ENCODE measurements around the gene LIN28A. TPM values are rescaled to one million over a fixed set of nuclear protein-coding genes. Genes with fewer than 3 reads are reported as not detected.

The LIN28A gene
- not detected for total RNA-seq
- polyA plus RNA-seq = not detected

DNA sequence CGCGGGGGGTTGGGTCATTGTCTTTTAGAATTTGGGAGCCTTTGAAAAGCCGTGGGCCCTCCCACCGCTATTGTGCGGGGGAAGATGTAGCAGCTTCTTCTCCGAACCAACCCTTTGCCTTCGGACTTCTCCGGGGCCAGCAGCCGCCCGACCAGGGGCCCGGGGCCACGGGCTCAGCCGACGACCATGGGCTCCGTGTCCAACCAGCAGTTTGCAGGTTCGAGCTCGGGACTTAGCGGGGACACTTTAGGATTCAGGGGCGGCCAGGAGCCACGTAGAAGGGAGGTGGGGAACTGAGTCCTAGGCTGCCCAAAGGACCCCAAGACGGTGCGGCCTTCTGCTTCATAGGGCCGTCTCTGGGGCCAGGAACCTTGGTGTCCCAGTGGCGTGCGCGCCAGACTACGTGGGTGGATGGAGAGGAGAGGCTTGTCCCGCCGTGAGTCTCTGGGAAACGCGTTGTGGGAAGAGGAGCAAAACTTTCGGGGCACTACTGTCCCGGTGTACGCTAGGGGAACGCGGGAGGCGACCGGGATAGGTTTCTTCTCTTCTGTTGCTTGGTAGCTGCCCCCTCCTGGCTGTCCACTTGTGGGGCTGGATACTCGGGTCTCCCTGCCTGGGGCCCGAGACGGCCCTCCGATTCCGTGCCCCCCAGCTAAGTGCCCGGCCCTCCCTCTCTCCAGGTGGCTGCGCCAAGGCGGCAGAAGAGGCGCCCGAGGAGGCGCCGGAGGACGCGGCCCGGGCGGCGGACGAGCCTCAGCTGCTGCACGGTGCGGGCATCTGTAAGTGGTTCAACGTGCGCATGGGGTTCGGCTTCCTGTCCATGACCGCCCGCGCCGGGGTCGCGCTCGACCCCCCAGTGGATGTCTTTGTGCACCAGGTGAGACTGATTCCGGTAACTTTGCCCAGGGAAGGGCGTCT lies at the start of gene LIN28A:
Gene LIN28A, plus strand, starts transcription at position 112 of the 918 bp plus-strand sequence. Its CDS starts 75 bp downstream, at position 187.
- Histone ChIP-seq H3K4me1 (no peaks in the 10 kb centered on the region), H3K27ac (no peak within 1 kb of the TSS), H3K27me3 (peaks cover 36 to 60% (median 44%) of the 10 kb centered on the region in 3 donors), H3K4me3 (no peak within 1 kb of the TSS), H3K9me3 (no peaks in the 10 kb centered on the region), H3K36me3 (no peaks in the 10 kb centered on the region)
- 4 to 10% methylated on average over 70 of the region's 70 CpGs for WGBS, 2 donors
- no peak for DNase-seq
- intact Hi-C loops (cut with DNase I) = no loop called here
- TF ChIP-seq POLR2A (IDR thresholded peaks at IDR 0.05) (no peak), CTCF (IDR thresholded peaks at IDR 0.05) (no peak), EP300 (IDR thresholded peaks at IDR 0.05) (no peak), POLR2AphosphoS5 (IDR thresholded peaks at IDR 0.05) (no peak)

- Histone ChIP-seq H3K27me3 (peaks cover 26 to 78% (median 60%) of the 10 kb centered on the region in 3 donors), H3K4me1 (peaks cover 0 to 12% (median 12%) of the 10 kb centered on the region in 4 donors), H3K36me3 (no peaks in the 10 kb centered on the region), H3K4me3 (no peak overlapping the region), H3K9me3 (no peaks in the 10 kb centered on the region), H3K27ac (no peak overlapping the region)
- WGBS, 2 donors = 82 to 92% methylated on average over 12 of the region's 12 CpGs
- DNase-seq = peak; percentile 56
- TF ChIP-seq EP300 (IDR thresholded peaks at IDR 0.05) = no peak
- TF ChIP-seq CTCF (IDR thresholded peaks at IDR 0.05) = no peak
- no peak for TF ChIP-seq POLR2A (IDR thresholded peaks at IDR 0.05)
- no peak for TF ChIP-seq POLR2AphosphoS5 (IDR thresholded peaks at IDR 0.05)
- intact Hi-C loops (cut with DNase I) = no loop called here
These were observed 49.0 kb upstream of the LIN28A start for GRCh38 chr1:26361605-26362122.

GRCh38 chr1:26362331-26362730 lies 48.3 kb upstream of the LIN28A start:
- peaks cover 0 to 12% (median 12%) of the 10 kb centered on the region in 4 donors for H3K4me1 ChIP-seq
- no peak overlapping the region for H3K27ac ChIP-seq
- H3K36me3 ChIP-seq = no peaks in the 10 kb centered on the region
- TF ChIP-seq CTCF (IDR thresholded peaks at IDR 0.05) (no peak), POLR2AphosphoS5 (IDR thresholded peaks at IDR 0.05) (no peak), POLR2A (IDR thresholded peaks at IDR 0.05) (no peak), EP300 (IDR thresholded peaks at IDR 0.05) (no peak)
- no peak overlapping the region for H3K4me3 ChIP-seq
- 89 to 96% methylated on average over 3 of the region's 3 CpGs for WGBS, 2 donors
- H3K27me3 ChIP-seq = peaks cover 26 to 74% (median 55%) of the 10 kb centered on the region in 3 donors
- intact Hi-C loops (cut with DNase I) = no loop called here
- no peak for DNase-seq
- H3K9me3 ChIP-seq = no peaks in the 10 kb centered on the region

- H3K27me3 ChIP-seq = peaks cover 26 to 71% (median 47%) of the 10 kb centered on the region in 3 donors
- no peaks in the 10 kb centered on the region for H3K9me3 ChIP-seq
- H3K4me1 ChIP-seq = peaks cover 0 to 12% (median 12%) of the 10 kb centered on the region in 4 donors
- no peaks in the 10 kb centered on the region for H3K36me3 ChIP-seq
- DNase-seq = peak; percentile 71
- TF ChIP-seq POLR2A (IDR thresholded peaks at IDR 0.05) = no peak
- TF ChIP-seq CTCF (IDR thresholded peaks at IDR 0.05) = peak; percentile 26 to 81 (median 67)
- TF ChIP-seq EP300 (IDR thresholded peaks at IDR 0.05) = no peak
- H3K27ac ChIP-seq = no peak overlapping the region
- intact Hi-C loops (cut with DNase I) = no loop called here
- no peak overlapping the region for H3K4me3 ChIP-seq
- 22 to 34% methylated on average over 26 of the region's 26 CpGs for WGBS, 2 donors
These were observed 46.8 kb upstream of the LIN28A start for GRCh38 chr1:26363549-26364448.

Measured in sigmoid colon (tissue), 7 donors.